ENCODE results near the gene RELL2. TPM values are rescaled to one million over a fixed set of nuclear protein-coding genes. Genes with fewer than 3 reads are reported as not detected.

Gene RELL2, protein sequence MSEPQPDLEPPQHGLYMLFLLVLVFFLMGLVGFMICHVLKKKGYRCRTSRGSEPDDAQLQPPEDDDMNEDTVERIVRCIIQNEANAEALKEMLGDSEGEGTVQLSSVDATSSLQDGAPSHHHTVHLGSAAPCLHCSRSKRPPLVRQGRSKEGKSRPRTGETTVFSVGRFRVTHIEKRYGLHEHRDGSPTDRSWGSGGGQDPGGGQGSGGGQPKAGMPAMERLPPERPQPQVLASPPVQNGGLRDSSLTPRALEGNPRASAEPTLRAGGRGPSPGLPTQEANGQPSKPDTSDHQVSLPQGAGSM
- total RNA-seq, result 1 to 10 TPM; 5.7 to 6.6 (median 6.1) TPM
- total RNA-seq (2013), result 8.3 TPM

DNA sequence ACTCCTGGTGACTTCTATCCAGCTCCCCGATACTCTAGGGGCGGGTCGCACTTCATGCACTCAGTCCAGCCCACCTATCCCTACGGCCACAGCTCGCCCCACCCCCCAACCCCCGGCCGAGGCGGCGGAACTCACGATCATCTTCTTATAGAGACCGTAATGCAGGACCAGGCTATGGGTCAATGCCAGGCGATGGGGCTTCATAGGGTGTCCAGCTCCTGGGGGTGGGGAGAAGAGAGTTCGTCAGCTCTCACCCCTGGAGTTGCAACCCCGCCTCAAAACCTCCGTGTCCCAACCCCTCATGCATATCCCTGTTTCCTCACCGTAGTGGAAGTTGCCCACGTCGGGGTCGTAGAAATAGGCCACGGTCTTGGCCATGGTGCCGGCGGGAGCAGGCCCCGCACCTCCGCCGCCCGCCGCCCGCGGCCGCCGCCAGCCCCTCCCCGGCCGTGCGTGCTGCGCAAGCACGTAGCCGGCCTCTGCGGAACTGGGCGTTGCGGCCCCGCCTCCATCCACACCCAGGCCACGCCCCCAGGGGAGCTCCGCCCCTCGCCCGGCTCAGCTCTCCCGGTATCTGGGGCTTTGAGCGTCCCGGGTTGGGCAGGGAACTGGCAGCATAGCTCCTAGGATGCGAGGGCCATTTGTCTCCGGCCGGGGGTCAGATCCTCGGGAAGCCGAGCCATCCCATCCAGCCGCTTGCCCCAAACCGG lies at the start of gene RELL2, which contains the start of gene HDAC3:
Gene RELL2 (plus strand): TSS at position 585 of the 710 bp plus-strand sequence. CDS start 1,229 bp downstream, outside the sequence.
Gene HDAC3 (minus strand): TSS at position 437 of the 710 bp plus-strand sequence. CDS start 59 bp downstream, at position 378.
- Histone ChIP-seq H3K27ac (ENCODE audit: low read length) (peak within 1 kb of the TSS; percentile 69), H3K36me3 (ENCODE audit: control insufficient read depth, insufficient read depth, low read length) (peaks cover 7% of the 10 kb centered on the region), H3K27me3 (ENCODE audit: control insufficient read depth, insufficient read depth, low read length) (no peaks in the 10 kb centered on the region), H3K4me1 (ENCODE audit: control insufficient read depth, insufficient read depth, low read length) (peaks cover 30% of the 10 kb centered on the region), H3K4me3 (ENCODE audit: low read length) (peak within 1 kb of the TSS; percentile 87), H3K9me3 (ENCODE audit: control insufficient read depth, insufficient read depth, low read length) (no peaks in the 10 kb centered on the region)
- 0% methylated on average over 55 of the region's 55 CpGs for WGBS (ENCODE audit: insufficient coverage)
- TF ChIP-seq, protein P1, sequence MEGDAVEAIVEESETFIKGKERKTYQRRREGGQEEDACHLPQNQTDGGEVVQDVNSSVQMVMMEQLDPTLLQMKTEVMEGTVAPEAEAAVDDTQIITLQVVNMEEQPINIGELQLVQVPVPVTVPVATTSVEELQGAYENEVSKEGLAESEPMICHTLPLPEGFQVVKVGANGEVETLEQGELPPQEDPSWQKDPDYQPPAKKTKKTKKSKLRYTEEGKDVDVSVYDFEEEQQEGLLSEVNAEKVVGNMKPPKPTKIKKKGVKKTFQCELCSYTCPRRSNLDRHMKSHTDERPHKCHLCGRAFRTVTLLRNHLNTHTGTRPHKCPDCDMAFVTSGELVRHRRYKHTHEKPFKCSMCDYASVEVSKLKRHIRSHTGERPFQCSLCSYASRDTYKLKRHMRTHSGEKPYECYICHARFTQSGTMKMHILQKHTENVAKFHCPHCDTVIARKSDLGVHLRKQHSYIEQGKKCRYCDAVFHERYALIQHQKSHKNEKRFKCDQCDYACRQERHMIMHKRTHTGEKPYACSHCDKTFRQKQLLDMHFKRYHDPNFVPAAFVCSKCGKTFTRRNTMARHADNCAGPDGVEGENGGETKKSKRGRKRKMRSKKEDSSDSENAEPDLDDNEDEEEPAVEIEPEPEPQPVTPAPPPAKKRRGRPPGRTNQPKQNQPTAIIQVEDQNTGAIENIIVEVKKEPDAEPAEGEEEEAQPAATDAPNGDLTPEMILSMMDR (IDR thresholded peaks at IDR 0.05), result no peak
- peak; percentile 93 to 99 (median 95) for ATAC-seq
- H3K36me3 Mint-ChIP-seq, result no peaks in the 10 kb centered on the region
- intact Hi-C loops (cut with micrococcal nuclease), result loop anchor here (1.0 to 5.0 kb wide), 4 partner anchors 15 to 46 kb away; partner anchors contain the start of genes ARAP3, DIAPH1 and FCHSD1
- H3K27ac Mint-ChIP-seq, result peak within 1 kb of the TSS; percentile 48 to 84
- H3K4me1 Mint-ChIP-seq, result peaks cover 22 to 36% of the 10 kb centered on the region in 2 donors
- no peaks in the 10 kb centered on the region for H3K27me3 Mint-ChIP-seq (ENCODE audit: low read depth in 2 of 2)
- peak within 1 kb of the TSS; percentile 86 for H3K4me3 Mint-ChIP-seq
- no peaks in the 10 kb centered on the region for H3K9me3 Mint-ChIP-seq
- DNase-seq, result peak; percentile 96

DNA sequence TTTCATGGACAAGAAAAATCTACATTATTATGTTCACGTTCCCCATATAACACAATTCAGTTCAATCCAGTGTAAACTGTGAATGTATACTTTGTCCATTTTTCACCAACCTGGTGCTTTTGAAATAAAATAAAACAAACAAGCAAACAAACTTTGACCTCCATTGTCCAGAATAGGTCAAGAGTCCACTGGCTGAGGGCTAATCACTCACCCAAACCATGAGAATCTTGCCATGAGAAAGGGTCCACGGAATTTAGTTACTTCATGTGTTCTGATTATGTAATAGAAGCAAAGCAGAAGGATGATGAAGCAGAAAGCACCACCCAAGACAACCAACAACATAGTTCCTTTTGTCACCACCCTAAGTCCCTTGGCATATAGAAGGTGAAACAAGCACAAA lies 46.7 kb upstream of the RELL2 start:
- H3K4me1 Mint-ChIP-seq, result peaks cover 52 to 56% of the 10 kb centered on the region in 2 donors
- H3K36me3 ChIP-seq (ENCODE audit: control insufficient read depth, insufficient read depth, low read length), result peaks cover 47% of the 10 kb centered on the region

DNA sequence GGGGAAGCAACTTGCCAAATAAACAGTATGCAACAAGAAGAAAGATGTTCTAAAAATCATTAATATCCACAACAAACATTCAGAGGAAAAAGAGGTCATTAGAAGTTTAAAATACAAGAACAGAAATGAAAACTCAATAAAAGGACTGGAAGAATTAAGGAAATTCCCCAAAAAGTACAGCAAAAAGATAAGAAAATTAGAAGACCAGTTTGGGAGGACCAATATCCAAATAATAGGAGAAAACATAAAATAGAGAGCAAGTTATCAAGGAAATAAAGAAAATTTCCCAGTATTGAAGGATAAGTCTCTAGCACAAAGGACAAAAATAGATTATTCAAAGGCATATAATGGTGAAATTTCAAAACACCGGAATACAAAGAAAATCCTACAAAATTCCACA lies 39.9 kb upstream of the RELL2 start:
- WGBS (ENCODE audit: insufficient coverage), result 100% methylated on average over 1 of the region's 1 CpG
- intact Hi-C loops (cut with micrococcal nuclease), result no loop called here
- Mint-ChIP-seq H3K4me1 (peaks cover 68 to 69% of the 10 kb centered on the region in 2 donors), H3K9me3 (no peaks in the 10 kb centered on the region), H3K27me3 (ENCODE audit: low read depth in 2 of 2) (no peaks in the 10 kb centered on the region), H3K36me3 (no peaks in the 10 kb centered on the region), H3K4me3 (peak overlapping the region; percentile 10), H3K27ac (peak overlapping the region; percentile 95 to 96)
- Histone ChIP-seq H3K9me3 (ENCODE audit: control insufficient read depth, insufficient read depth, low read length) (no peaks in the 10 kb centered on the region), H3K36me3 (ENCODE audit: control insufficient read depth, insufficient read depth, low read length) (peaks cover 18% of the 10 kb centered on the region), H3K27me3 (ENCODE audit: control insufficient read depth, insufficient read depth, low read length) (no peaks in the 10 kb centered on the region), H3K4me1 (ENCODE audit: control insufficient read depth, insufficient read depth, low read length) (peaks cover 40% of the 10 kb centered on the region), H3K4me3 (ENCODE audit: low read length) (no peak overlapping the region), H3K27ac (ENCODE audit: low read length) (no peak overlapping the region)
- TF ChIP-seq, protein P1 (IDR thresholded peaks at IDR 0.05), result no peak
- DNase-seq (no peak), ATAC-seq (no peak)

More for the DNA sequence above, 46.7 kb upstream of the RELL2 start:
- H3K4me3 Mint-ChIP-seq, result no peak overlapping the region
- 86% methylated on average over 1 of the region's 2 CpGs for WGBS (ENCODE audit: insufficient coverage)
- H3K9me3 Mint-ChIP-seq, result no peaks in the 10 kb centered on the region
- no peaks in the 10 kb centered on the region for H3K27me3 Mint-ChIP-seq (ENCODE audit: low read depth in 2 of 2)
- H3K9me3 ChIP-seq (ENCODE audit: control insufficient read depth, insufficient read depth, low read length), result no peaks in the 10 kb centered on the region
- no peaks in the 10 kb centered on the region for H3K36me3 Mint-ChIP-seq
- ATAC-seq (peak in 1 of 3 donors; percentile 33), DNase-seq (no peak)
- H3K4me3 ChIP-seq (ENCODE audit: low read length), result no peak overlapping the region
- peaks cover 14% of the 10 kb centered on the region for H3K4me1 ChIP-seq (ENCODE audit: control insufficient read depth, insufficient read depth, low read length)
- peak overlapping the region; percentile 59 to 82 for H3K27ac Mint-ChIP-seq
- no peak overlapping the region for H3K27ac ChIP-seq (ENCODE audit: low read length)
- H3K27me3 ChIP-seq (ENCODE audit: control insufficient read depth, insufficient read depth, low read length), result no peaks in the 10 kb centered on the region
- intact Hi-C loops (cut with micrococcal nuclease), result loop anchor here (5.0 kb wide), 1 partner anchor 47 kb away; the partner anchor contains the start of genes HDAC3 and RELL2
- TF ChIP-seq, protein P1 (IDR thresholded peaks at IDR 0.05), result no peak

All from natural killer cell (primary cell).